SK-MEL-5 (cell line): ENCODE measurements around the gene JMJD8. TPM values are rescaled to one million over a fixed set of nuclear protein-coding genes. Genes with fewer than 3 reads are reported as not detected.
"Not testable (repeated sequence)": the region's sequence is repeated elsewhere in the genome, so short reads cannot be mapped to it uniquely, and the experiment has no call there.

ENCODE experiments used
- DNase-seq: peaks from one replicate; pipeline ENCODE4 v3.0.0-alpha.2; 2016; ENCODE audit warnings: low read depth, low spot score
- in situ Hi-C: cut with HindIII; loops from 2 replicates; pipeline ENCODE4 v1.10.0; 2016; ENCODE audit warnings: low sequenced_read_pairs, high pct_unique_total_duplicates, low pct_unique_long_range_greater_than_20kb
- total RNA-seq: library from RNA; depleted of rRNA; stranded (reverse); fragments of >200 nt; shearing (Covaris generic); gene quantifications from 2 replicates; pipeline ENCODE4 v1.2.3, GENCODE V29; 2014

The JMJD8 gene
- total RNA-seq, 1 experiment from 2014 or later, result 52.0 TPM

DNA sequence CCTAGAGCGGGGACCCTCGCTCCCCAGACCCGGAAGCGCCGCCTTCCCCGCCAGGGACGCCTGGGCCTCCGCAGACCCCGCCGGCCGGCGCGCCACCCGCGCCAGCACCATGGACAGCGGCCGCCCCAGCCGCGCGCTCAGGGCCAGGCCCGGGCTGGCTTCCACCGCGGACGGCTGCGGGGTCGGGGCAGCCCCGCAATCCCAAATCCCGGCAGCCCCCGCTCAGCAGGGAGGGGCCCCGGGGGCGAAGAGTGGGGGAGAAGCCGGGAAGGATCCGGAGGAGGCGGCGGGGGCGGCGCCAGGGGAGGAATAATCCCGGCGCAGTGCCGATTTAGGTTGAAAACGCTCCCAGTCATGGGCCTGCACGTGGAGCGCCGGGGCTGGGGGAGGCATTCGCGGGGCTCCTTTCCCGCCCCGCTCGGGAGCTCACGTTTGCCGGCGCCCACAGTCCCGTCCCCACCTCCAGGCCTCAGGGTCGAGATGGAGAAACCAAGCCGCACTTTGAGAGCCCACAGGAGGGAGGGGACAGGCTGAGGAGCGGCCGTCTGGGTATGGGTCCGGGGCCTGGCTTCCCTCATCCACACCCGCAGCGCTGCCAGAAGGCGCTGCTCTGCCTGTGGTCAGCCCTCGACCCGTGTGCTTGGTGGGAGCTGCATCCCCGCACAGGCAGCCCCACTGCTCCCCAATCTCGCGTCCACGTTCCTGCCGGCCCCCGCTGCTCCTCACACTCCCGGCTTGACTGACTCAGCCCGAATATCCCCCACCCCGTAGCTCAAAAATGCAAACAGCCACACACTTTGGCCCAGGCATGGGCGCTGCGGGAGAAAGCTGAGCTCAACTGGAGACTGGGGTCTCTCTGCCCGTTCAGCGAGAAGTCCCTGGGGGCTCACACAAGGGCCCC is 16.8 kb upstream of the JMJD8 start:
- in situ Hi-C loops, result no loop called here

GRCh38 chr16:698911-699671 is 15.0 kb upstream of the JMJD8 start:
- in situ Hi-C loops, result no loop called here
- DNase-seq, result no peak

More for the DNA sequence above, 16.8 kb upstream of the JMJD8 start:
- DNase-seq, result no peak

DNA sequence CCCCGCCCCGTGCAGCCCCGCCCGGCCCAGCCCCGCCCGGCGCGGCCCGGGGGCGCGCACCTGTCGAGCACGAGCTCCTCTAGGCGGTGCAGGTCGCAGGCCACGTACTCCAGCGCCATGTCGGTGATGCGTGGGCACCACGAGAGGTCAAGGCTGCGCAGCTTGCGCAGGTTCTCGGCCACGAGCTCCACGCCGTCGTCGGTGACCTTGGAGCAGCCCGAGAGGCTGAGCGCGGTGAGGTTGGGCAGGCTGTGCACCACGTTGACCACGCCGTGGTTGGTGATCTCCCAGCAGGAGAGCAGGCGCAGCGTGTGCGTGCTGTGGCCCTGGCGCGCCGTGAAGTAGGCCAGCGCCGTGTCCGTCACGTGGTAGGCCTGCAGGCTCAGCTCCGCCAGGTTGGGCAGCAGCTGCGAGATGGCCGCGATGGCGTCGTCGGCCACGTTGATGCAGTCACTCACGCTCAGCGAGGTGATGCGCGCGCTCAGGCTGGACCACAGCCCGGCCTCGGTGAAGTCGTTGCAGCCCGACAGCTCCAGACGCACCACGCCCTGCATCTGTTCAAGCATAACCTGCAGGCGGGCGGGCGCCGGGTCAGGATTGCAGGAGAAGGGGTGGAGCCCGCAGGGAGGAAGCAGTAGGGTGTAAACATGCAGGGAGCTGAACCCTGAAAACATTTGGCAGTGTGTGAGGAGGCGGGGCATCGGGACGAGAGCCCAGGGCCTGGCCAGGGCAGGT is 11.4 kb upstream of the JMJD8 start:
- no peak for DNase-seq
- in situ Hi-C loops, result no loop called here

DNA sequence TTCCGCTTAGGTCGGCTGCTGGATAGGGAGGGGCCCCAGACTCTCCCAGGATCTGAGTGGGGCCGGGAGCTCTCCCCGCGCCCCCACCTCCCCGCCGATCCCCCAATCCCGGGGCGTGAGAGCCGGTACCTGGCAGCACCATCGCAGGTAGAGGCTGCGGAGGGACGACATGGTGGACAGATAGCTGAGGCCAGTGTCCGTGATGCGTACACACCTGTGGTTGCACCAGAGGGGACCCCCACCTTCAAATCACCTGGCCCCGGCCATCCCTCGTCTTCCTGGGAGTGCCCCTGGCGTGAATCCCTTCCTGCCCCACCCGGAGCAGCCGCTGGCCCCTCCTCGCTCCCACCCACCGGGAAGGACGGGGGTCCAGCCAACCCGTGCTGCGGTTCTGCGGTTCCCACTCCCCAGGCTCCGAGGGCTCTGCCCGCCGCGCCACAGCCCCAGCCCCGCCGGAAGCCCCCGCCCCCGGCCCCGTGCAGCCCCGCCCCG is 10.8 kb upstream of the JMJD8 start:
- in situ Hi-C loops, result no loop called here
- DNase-seq, result no peak

DNA sequence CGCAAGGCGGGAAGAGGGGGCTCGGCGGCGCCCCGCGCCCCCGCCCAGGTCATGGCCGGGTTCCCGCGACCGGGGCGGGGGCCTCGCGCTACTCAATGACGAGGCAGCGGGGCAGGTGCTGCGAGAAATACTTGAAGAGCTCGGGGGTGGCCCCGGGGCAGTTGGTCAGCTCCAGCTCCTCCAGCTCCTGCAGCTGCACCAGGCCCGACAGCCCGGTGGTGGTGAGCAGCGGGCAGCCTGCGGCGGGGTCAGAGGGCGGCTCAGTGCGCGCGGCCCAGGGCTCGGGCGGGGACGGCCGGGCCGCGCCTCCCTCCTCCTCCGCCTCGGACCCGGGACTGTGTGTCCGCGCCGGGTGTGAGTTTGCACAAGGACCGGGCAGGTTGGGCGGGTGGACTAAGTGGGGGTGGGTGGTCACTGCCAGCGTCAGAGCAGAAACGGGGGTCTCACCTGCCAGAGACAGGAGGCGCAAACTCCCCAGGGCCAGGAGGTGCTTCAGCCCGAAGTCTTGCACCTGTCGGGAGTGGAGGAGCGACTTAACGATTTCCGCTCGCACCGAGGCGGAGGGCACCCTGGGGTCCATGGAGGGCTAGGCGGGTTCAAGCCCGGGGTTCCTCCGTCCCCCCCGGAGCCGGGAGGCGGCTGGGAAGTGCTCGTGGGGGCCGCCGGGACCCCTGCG is 10.2 kb upstream of the JMJD8 start:
- DNase-seq, result no peak

DNA sequence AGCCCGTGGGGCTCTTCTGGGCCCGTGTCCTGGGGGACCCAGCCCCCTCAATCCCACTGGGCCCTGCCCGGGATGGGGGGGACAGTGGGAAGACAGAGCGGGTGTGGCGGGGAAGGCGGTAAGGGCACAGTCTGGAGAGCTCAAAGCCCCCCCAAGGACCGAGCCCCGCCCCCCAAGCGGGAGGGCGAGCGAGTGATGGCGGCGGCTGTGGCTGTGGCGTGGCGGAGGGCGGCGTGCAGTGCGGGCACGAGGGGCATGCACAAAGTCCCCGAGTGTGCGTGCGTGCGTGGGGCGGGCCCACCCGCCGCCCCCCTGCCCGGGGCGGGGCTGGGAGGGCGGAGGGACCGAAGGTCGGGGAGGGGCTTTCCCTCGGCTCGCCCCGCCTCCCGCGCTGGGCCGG is 9.6 kb upstream of the JMJD8 start:
- in situ Hi-C loops, result no loop called here
- DNase-seq, result no peak

More for the DNA sequence above, 10.2 kb upstream of the JMJD8 start:
- in situ Hi-C loops, result no loop called here

GRCh38 chr16:693364-693763 is 9.2 kb upstream of the JMJD8 start:
- in situ Hi-C loops, result no loop called here
- DNase-seq, result no peak

DNA sequence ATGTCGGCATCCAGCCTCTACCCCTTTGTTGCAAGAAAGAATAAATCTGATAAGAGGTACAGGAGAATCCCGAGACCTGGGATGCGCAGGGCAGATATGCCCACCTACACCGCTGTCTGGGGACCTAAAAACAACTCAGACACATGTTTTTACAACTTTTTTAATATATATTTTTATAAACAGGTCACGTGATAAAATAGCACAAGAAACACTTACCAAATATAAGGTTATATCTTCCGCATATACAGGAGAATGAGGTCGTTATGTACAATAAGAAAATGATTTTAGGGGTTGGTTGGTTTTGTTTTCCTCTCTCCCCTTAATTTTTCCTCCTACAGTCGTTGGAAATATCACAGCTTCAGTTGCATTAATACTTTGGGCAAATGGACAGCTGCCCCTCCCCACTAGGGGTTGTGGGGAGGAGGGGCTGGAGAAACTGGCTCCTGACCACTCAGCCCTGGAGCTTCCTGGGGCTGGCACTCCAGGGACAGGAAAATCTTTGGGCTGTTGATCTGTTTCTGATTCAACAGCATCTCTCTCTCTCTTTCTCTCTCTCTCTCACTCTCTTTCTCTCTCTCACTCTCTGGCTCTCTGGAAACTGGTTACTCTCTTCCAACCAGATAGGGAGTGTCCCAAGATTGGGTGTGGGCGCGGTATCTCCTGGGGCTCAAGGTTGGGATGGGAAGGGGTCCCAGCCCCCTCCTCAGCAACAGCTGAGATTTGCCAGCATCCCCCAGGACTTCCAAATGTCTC is 8.4 kb upstream of the JMJD8 start:
- in situ Hi-C loops, result no loop called here
- no peak for DNase-seq

DNA sequence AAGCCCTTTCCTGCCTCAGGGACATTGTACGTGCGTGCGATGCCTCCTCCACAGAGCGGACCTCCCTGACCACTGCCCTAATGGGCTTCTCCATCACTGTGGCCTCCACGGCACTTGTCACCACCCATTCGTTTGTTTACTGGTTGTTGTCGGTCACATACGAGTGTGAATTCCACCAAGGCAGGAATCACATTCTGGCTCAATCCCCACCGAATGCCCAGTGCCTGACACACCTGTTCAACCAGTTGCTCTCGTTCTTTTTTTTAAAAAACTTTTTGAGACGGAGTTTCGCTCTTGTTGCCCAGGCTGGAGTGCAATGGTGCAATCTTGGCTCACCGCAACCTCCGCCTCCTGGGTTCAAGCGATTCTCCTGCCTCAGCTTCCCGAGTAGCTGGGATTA is 7.1 kb upstream of the JMJD8 start:
- DNase-seq, in situ Hi-C loops: not testable (repeated sequence)

DNA sequence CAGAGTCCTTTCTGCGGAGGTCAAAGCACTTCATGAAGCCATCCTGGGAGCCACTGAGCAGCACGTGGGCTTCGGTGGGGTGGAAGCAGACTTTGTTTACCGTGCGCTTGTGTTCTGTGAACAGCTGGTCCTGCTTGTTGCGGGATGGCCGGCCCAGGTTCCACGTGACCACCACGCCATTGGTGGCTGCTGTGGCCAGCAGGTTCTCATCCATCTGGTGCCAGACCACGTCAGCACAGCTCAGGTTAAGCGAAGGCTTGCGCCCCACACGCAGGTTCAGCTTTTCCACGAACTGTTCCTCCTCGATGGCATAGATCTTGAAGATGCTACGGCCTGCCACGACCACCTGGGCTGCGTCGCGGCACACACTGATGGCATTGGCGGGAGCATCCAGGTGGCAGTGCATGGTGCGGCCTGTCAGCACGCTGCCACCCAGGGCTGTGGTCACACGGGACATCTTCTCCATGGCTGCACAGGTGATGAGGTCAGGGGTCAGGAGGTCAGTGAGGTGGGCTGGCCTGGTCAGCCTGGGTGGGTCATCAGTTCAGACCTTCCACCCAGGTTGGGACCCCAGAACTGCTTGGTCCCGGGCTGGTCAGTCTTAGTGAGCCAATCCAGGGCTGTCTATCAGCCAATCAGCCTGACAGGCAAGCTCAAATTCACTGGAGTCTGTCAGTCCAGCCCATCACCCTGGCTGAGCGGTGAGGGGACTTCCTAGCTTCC is 5.2 kb upstream of the JMJD8 start:
- DNase-seq, result no peak
- in situ Hi-C loops, result no loop called here

DNA sequence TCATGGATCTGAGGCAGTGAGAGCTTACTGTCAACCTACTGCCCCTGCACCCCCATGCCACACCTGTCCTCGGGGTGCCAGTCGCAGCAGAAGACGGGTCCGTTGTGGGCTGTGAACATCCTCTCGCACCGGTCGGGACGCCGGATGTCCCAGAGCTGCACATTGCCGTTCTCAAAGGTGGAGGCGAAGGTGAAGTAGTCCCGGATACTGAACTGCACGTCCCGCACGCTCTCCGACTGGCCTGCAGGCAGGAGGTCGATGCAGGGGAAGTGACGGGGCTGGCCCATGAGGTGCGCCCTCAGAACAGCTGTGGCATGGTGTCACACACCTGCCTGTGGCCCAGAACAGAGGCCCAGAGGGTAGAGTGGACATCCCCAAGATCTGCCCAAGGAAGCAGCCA is 3.4 kb upstream of the JMJD8 start:
- in situ Hi-C loops, result no loop called here
- DNase-seq, result no peak

- in situ Hi-C loops, result no loop called here
- no peak for DNase-seq
Measured at GRCh38 chr16:686459-687260, 2.5 kb upstream of the JMJD8 start.

DNA sequence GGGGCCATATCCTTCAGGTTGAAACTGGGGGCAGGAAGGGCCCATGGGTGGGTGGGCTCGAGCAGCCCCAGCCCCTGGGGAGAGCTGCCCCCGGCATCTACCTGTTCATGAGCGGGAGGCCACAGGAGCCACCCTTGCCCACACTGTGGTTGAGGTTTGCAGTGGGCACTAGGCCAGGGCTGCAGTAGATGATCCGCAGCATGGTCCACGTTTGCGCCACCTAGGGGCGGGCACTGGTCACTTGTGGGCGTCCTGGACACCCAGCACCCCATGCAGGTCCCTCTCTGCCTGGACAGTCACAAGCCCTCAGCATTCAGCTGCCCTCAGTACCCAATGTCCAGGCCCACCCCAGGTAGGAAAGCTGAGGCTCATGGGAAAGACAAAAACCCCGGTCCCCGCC is 1.8 kb upstream of the JMJD8 start:
- in situ Hi-C loops, result no loop called here
- peak; percentile 61 for DNase-seq

DNA sequence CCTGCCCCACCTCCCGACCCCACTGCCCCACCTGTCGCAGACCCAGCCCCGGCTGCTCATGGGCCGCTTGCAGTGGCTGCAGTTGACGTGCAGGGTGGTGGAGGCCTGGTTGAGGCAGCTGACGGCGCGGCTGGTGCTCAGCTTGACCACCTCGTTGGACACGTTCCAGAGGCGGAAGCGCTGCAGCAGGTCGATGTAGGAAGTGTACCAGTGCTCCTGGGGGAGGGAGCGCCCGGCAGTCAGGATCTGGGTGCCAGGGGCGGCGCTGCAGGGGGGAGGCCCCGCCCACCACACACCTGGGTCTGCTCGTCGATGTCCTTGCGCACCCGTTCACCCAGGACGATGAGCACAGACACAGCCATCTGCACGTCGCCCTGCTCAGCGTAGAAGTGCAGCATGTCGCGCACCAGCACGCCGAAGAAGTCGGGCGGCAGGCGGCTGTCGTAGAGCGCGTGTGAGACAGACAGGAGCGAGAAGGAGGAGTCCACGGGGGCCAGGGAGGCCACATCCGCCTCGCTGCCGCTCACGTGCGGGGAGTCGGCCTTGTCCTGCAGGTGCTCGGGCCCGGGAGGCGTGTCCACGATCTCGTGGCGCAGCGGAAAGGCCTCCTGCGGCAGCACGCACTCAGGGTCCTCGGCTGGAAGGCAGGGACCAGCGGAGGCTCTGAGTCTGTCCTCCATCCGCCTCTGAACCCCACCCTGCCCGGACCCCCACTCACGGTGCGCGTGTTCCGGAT is 995 bp upstream of the JMJD8 start:
- DNase-seq, result no peak
- in situ Hi-C loops, result no loop called here
